ENCODE data around the gene DYRK1B.

- TF ChIP-seq POLR2AphosphoS5 (IDR thresholded peaks at IDR 0.05) (no peak), CTCF (IDR thresholded peaks at IDR 0.05; ENCODE audit: poor library complexity, severe bottlenecking) (no peak), SMC3 (conservative IDR thresholded peaks at IDR 0.05; ENCODE audit: poor library complexity) (no peak), EZH2 (IDR thresholded peaks at IDR 0.05; ENCODE audit: borderline replicate concordance, insufficient read depth, low read length, poor library complexity, severe bottlenecking) (no peak)
Observed at GRCh38 chr19:39865953-39866352, 32.0 kb upstream of the DYRK1B start.
